GM21786 (cell line): Measurements from ENCODE around the gene CTDP1.
"Not testable (repeated sequence)": the region's sequence is repeated elsewhere in the genome, so short reads cannot be mapped to it uniquely, and the experiment has no call there.

Source experiments
- ATAC-seq: cut with Tn5 transposase; IDR thresholded peaks from one replicate; pipeline ENCODE4 v1.9.1; 2021; ENCODE audit not compliant: unreplicated experiment

Gene CTDP1

DNA sequence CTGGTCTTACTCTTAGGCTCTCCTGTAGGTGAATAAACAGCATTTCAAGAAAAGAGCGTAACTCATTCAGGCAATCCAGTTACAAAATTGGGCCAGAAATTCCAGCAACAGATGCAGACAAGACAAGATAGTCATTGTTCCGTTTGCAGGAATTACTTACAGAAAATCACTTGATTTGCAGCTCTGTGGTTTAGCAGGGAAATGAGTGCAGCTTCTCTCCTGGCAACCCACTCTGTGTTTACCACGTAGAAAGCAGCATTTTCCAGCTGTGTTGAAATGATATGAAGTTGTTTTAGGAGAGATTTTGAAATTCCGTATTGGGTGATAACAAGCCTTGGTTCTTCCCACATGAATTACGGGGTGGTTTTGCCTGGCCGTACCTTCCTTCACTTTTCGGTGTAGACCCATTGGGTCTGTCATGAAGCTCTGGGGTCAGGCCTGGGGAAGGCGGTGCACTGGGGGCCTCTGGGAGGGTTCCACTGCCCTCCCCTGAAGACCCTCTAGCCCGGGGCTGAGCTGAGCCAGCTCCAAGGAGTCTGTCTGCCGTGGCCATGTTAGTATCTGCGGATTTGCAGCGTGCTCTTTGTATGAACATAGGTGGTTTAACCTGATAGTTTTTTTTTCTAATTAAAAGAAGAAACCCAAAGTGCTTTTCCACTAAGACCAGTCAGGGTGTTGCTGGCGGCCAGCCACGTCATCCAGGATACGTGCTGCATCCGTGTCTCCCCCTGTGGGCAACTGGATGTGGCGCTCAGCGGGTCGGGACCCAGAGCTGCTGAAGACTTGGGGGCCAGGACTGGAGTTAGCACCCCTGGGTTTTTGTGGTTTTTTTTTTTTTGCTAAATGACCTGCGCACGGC lies 59.2 kb downstream of the CTDP1 start:
- no peak for ATAC-seq

DNA sequence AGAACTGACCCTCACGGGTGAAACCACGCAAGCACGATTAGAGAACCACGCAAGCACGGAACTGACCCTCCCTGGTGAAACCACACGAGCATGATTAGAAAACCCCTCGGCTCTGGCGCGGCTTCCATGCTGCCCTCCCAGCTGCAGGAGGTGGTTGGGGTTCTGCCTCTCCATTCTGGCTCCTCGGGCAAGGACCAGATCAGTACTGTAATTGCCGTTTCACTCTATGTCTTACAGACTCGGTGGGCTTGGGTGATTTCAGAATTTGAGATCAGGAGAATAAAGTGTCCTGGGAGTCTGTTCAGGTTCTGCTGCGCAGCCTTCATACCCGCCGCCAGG lies 59.8 kb downstream of the CTDP1 start:
- no peak for ATAC-seq

DNA sequence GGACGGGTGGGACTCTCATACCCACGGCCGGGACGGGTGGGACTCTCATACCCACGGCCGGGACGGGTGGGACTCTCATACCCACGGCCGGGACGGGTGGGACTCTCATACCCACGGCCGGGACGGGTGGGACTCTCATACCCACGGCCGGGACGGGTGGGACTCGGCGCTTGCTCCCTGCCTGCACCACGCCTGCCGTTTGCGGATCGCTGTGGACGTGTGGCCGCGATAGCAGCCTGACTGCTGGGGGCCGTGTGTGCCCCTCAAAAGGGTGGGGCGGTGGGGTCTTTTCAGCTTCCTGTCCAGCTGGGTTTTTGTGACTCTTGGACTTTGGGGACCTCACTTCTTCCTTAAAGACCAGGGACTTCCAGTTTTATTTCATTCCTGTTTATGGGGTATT lies 60.4 kb downstream of the CTDP1 start:
- not testable (repeated sequence) for ATAC-seq

DNA sequence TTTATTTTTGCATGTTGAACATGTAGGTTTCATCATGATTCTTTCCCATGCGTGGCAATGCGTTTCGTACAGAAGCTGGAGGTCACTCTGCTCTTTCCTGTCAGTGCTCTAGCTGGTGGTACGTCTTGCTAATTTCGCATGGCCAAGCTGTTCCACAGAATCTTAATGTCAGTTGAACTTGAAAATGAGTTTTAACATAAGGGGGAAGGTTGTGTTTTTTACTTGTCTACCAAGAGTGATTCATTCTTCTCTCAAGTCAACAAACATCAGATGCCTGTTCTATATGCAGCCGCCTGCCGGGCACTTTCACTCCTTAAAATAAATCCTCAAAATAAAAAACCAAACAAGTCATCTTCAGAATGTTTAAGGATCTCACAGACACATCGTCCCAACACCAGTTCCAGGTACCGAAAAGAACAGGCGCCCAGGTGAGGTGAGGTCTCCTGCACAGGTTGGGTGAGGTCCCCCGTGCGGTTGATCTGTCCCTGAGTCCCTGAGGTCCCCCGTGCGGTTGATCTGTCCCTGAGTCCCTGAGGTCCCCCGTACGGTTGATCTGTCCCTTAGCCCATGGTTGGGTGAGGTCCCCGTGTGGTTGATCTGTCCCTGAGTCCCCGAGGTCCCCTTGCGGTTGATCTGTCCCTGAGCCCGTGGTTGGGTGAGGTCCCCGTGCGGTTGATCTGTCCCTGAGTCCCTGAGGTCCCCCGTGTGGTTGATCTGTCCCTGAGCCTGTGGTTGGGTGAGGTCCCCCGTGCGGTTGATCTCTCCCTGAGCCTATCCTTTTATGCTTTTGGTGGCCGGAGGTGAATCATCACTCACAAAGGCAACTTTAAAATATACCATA lies 61.1 kb downstream of the CTDP1 start:
- ATAC-seq, result no peak

DNA sequence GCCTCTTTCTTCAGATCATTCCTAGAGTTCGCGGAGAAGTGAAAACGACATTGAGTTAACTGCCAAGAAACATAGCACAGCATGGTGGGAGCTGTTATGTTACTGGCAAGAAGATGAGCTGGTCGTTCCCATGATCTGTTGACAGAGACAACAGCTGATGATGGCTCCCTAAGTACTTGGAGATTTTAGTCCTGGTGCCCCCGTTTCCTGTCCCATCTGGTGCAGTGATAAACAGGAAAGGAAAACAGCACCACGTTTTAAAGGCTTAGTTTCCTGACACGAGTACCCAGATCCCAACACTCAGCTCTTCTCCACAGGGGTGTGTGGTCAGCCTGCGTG lies 61.7 kb downstream of the CTDP1 start:
- ATAC-seq, result no peak

DNA sequence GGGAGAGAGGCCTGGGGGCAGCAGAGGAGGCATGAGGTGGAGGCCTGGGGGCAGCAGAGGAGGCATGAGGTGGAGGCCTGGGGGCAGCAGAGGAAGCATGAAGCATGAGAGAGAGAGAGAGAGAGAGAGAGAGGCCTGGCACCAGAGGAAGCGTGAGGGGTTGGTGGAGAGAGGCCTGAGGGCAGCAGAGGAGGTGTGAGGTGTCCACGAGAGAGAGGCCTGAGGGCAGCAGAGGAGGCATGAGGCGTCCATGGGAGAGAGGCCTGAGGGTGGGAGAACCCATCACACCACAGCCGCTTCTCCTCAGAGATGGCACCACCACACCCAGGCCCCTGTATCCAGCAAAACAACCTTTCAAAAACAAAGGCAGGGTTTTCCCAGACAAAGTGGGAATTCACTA lies 62.5 kb downstream of the CTDP1 start:
- no peak for ATAC-seq

DNA sequence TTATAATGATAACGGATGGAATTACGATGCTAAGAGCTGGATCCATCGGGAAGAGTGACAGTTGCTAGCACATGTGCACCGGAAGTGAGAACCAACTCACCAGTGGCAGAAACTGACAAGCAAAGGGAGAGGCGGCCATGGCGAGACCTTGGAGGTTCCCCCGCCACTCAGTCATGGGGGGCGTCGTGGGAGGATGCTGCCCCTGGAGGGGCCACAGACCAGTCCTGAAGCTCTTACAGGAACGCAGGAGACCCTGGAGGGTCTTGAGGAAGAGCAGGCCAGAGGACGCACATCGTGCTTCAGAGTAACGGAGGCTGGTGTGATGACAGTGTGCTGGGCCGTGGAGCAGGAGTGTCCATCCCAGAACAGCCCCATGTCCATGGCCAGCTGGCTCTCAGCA lies 65.0 kb downstream of the CTDP1 start:
- ATAC-seq, result no peak

DNA sequence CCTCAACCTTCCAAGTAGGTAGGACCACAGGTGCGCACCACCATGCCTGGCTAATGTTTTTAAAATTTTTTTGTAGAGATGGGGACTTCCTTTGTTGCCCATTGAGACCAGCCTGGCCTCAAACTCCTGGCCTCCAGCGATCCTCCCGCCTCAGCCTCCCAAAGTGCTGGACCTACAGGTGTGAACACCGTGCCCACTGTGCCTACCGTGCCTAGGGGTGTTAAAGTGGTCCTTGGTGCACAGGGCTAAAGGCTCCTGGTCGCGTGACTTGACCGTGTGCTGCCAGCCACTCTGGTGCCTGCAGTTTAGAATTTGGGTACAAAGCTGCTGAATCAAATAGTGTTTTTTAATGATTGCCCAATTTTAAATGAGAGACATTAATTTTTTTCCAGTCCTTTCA lies 67.1 kb downstream of the CTDP1 start:
- no peak for ATAC-seq

DNA sequence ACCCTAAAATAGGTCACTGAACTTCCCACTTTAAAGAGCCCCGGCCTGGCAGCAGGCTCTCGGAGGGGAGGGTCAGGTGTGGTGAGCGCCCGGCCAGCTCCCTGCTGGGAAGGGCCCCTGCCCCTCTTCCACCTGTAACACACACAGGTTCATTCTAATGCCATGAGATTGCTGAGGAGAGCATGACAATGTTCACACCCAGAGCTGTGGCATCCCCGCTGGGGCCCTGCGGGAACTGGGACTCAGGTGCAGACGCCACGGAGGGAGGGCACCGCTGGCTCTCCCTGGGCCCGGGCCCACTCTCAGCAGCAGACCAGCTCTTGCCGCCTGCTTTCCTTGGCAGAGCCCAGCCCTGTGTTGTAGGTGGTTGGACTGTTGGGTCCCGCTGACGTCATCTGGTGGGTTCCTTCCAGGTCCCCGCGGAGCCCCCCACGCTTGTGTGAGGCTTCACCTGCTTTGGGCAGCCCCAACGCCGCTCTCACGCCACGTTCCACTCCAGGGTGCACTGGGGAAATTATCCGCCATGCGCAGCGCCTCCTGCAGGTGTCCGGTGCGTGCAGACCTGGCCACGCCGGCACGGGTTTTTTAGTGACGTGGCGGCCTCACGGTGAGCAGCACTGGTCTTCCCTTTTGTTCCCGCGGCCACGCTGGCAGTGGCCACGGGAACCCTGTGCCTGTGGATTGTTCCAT lies 67.7 kb downstream of the CTDP1 start:
- ATAC-seq, result no peak

DNA sequence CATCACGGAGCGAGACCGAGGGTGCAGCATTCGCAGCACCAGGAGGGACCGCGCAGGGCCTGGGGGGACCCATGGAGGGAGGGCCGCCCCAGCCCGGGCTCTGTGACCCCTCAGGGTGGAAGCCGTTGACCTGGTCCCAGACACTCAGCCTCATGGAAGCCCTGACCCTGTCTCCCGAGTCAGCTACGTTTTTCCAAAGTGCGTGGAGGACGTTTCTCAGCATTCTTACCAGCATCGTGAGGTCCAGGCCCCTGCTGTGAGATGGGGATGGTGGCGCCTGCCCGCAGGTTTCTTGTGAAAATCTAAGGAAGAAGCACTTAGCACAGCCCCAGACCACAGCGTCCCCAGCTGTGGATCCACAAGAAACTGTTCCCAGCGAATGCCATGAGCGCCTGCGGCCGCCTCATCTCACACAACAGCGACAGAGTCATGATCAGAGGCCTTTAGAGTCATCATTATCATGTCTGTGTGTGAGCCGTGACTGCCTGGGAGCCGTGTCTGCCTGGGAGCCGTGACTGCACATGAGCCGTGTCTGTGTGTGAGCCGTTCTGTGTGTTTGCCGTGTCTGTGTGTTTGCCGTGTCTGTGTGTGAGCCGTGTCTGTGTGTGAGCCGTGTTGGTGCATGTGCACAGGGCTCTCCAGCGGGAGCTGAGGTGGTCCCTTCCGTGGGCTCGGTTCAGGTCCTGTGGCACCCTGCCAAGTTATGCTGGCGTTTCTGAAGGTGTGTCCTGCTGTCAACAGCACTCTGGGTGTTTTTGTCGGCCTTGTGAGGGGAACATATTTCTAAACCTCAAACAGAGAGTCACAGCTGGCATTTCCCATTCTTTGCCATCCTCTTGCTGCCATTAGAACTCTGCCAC lies 68.9 kb downstream of the CTDP1 start:
- no peak for ATAC-seq

DNA sequence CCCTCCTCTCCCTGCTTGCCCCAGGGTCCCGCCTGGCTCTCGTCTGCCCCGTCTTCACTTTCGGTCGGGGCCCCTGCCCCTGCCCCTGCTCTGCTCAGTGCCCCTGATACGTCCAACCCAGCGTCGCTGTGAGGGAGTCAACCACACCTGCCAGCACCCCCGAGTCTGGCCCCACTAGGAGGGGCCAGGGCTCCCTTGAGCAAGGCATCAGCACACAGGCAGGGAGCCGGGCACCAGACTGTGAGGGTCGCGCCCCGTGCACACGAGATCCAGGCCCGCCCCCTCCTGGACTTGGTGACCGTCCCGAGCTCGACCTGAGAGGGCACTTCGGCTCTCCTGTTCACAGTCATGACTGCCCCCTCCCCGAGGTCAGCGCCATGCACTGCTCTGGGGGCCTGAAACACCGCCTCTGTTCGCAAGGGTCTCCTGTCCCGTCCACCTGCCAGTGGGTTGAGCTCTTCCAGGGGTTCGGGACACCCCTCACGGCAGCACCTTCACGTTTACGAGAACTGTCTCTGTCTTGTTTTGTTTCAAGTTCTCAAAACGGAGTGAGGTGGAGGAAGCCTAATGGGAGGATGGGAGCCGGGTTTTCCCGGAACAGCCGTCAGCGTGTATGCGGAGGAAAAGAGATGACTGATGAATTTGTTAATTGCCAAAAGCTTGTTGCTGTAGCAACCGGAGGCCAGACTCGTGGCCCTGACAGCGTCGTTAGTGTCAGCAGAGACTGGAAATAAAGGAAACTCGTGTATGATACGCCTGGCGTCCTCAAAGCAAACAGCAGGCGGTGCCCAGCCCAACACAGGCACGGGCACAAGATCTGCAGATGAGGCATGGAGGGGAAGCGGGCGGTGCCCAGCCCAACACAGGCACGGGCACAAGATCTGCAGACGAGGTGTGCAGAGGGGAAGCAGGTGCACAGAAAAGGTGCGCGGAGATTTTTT lies 69.9 kb downstream of the CTDP1 start:
- no peak for ATAC-seq

DNA sequence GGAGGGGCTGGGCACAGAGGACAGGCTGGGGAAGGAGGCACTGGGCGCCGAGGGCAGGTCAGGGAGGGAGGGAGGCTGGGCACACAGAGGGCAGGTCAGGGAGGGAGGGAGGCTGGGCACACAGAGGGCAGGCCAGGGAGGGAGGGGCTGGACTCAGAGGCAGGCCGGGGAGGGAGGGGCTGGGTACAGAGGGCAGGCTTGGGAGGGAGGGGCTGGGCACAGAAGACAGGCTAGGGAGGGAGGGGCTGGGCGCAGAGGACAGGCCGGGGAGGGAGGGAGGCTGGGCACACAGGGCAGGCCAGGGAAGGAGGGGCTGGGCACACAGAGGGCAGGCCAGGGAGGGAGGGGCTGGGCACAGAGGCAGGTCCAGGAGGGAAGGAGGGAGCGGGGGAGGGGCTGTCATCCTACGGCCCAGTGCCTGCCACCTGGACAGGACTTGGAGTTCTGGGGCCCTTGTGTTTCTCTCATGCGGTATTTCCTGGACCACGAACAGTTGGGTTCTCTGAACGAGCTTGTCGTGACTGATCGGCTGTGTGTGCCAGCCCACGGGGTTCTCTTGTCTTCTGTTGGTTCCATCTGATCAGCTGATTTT lies 71.5 kb downstream of the CTDP1 start:
- no peak for ATAC-seq

DNA sequence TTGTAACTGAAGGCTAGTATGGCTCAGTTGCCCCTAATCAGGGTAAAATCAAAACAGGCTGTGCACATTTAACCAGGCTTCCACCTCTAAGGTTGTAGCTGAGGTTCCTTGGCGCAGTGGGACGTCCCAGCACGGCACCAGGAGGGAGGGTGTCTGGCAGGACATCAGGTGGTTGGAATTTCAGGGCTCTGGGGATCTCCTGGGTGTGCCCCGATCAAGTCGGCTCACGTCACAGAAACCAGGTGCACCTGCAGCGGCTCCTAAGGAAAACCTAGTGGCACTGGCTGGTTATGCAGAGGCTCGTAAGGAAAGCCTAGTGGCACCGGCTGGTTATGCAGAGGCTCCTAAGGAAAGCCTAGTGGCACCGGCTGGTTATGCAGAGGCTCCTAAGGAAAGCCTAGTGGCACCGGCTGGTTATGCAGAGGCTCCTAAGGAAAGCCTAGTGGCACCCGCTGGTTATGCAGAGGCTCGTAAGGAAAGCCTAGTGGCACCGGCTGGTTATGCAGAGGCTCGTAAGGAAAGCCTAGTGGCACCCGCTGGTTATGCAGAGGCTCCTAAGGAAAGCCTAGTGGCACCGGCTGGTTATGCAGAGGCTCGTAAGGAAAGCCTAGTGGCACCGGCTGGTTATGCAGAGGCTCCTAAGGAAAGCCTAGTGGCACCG lies 72.4 kb downstream of the CTDP1 start:
- not testable (repeated sequence) for ATAC-seq

DNA sequence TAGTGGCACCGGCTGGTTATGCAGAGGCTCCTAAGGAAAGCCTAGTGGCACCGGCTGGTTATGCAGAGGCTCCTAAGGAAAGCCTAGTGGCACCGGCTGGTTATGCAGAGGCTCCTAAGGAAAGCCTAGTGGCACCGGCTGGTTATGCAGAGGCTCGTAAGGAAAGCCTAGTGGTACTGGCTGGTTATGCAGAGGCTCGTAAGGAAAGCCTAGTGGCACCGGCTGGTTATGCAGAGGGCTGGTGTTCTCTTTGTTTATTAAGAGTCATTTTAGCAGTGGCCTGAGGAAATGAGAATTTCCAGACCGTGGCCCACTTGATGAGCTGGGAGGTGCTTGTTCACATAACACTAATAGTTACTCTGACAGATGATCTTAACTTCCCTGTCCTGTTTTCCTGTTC lies 73.3 kb downstream of the CTDP1 start:
- ATAC-seq, result not testable (repeated sequence)

DNA sequence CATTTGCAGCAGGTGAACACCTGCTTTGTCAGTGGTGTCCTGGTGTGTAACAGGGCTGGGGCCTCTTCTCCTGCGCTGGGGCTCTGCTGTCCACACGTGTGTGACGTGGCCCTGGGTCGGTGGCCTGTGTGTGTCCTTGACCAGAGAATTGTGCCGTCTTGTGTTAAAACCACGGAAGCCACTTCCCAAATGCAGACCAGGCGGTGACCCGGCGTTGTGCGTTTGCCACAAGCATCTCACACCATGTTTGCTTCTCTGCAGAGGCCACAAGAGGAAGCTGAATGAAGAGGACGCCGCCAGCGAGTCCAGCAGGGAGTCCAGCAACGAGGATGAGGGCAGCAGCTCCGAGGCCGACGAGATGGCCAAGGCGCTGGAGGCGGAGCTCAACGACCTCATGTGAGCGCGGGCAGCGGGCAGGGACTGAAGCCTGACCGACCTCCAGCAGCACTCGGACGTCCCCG lies 73.8 kb downstream of the CTDP1 start:
- no peak for ATAC-seq

DNA sequence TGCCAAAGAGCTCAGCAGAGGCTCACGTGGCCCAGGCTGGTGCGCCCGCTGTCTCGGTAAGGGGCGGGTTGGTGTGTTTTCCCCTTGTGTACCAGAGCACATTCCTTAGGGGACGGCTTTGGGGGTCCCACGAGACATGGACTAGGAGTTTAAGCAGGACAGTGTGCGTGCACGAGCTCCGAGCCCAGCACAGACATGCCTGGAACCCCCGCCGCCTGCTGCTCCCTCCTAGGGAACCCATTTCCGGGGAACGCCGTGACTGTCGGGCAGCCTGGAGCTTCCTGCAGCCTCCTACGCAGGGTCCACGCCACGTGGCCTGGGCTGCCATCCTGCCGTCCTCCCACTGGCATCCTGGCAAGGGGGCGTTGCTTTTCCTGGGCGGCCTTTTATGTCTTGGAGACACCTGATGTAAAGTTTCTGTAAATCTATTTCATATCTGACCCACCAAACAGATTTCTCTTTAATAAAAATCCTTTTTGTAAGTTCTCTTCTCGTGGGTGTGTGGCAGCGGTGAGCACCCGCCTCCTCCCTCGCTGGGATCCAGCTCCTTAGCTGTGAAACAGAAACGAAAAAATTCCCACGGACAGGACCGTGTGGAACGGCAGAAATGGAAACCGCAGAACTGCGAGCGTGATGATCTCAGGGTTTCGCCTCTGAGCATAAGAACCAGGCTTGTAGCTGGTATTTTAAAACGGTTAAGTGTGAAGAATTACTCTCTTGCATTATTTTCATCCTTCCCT lies 74.6 kb downstream of the CTDP1 start:
- ATAC-seq, result no peak

DNA sequence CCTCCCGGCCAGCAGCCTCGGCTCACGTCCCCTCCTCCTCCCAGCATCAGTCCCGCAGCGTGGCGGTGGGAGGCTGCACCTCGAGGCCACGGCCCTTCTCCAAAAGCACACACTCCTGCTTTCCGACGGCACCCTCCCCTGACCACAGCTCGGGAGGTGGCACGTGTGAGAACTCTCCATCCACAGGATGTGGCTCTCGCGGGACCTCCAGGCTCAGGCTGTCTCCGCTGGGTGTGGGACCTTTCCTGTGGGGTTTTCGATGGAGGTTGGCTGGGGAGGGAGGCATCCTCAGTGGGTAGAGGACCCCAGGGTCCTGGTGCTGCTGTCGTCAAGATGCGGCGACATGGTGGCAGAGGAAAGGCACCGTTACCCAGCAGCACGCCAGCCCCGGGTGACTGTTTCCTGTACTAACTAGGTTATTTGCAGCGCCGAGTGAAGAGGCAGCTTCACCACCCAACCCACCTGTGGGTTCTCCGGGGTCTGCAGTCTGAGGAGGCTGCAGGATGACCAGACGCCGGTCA lies 75.3 kb downstream of the CTDP1 start:
- ATAC-seq, result no peak
